ENCODE data around the gene GLRA1. TPM values are rescaled to one million over a fixed set of nuclear protein-coding genes. Genes with fewer than 3 reads are reported as not detected.

GLRA1 gene
- total RNA-seq, 1 experiment from 2014 or later: not detected

- Histone ChIP-seq H3K4me3 (replicated peaks in 1 of 2; ENCODE audit: low read depth in 1 of 2, low read length in 2 of 2) (no peak overlapping the region), H3K27ac (ENCODE audit: low read depth, low read length) (no peak overlapping the region), H3K4me1 (ENCODE audit: control insufficient read depth in 1 of 2, insufficient read depth in 2 of 2, low read length in 2 of 2) (no peaks in the 10 kb centered on the region), H3K9ac (ENCODE audit: low read length) (no peak overlapping the region), H3K27me3 (ENCODE audit: insufficient read depth, low read length) (peaks cover 37% of the 10 kb centered on the region), H3K4me2 (ENCODE audit: low read length) (no peak overlapping the region), H2AFZ (ENCODE audit: low read depth, low read length, poor library complexity, severe bottlenecking) (no peak overlapping the region), H3K9me3 (ENCODE audit: control insufficient read depth in 1 of 2, insufficient read depth in 1 of 2, low read depth in 1 of 2, low read length in 2 of 2) (no peaks in the 10 kb centered on the region), H3K9me2 (ENCODE audit: insufficient read depth) (no peaks in the 10 kb centered on the region), H3K79me2 (ENCODE audit: insufficient read depth, low read length) (no peaks in the 10 kb centered on the region), H4K20me1 (ENCODE audit: insufficient read depth) (no peaks in the 10 kb centered on the region), H3K36me3 (ENCODE audit: control insufficient read depth in 1 of 2, insufficient read depth in 2 of 2, low read length in 2 of 2) (no peaks in the 10 kb centered on the region)
- intact Hi-C loops (cut with micrococcal nuclease): no loop called here
- DNase-seq (ENCODE audit: low read depth, low spot score) (no peak), ATAC-seq (no peak)
- POLR2A ChIA-PET: no interaction called here
- CTCF ChIA-PET: no interaction called here
- RAD21 ChIA-PET (ENCODE audit: low non-redundant PET in 1 of 2, low total read pairs in 2 of 2, uncharacterized antibody in 2 of 2, unreplicated experiment in 2 of 2): no interaction called here
- no TSS peak for BruUV-seq (replicated peaks)
- no peak for TF ChIP-seq FOSL1 (IDR thresholded peaks at IDR 0.05; ENCODE audit: low read depth)
- no peak for TF ChIP-seq YY1 (IDR thresholded peaks at IDR 0.05; ENCODE audit: extremely low read depth, insufficient replicate concordance, low read depth, low read length)
- TF ChIP-seq, protein P1, sequence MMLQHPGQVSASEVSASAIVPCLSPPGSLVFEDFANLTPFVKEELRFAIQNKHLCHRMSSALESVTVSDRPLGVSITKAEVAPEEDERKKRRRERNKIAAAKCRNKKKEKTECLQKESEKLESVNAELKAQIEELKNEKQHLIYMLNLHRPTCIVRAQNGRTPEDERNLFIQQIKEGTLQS (IDR thresholded peaks at IDR 0.05): no peak
- TF ChIP-seq ELF1 (IDR thresholded peaks at IDR 0.05; ENCODE audit: borderline replicate concordance, low read depth): no peak
- no peak for TF ChIP-seq SIN3A (IDR thresholded peaks at IDR 0.05; ENCODE audit: low read depth)
Measured at GRCh38 chr5:151905557-151905961, 19.1 kb downstream of the GLRA1 start.

DNA sequence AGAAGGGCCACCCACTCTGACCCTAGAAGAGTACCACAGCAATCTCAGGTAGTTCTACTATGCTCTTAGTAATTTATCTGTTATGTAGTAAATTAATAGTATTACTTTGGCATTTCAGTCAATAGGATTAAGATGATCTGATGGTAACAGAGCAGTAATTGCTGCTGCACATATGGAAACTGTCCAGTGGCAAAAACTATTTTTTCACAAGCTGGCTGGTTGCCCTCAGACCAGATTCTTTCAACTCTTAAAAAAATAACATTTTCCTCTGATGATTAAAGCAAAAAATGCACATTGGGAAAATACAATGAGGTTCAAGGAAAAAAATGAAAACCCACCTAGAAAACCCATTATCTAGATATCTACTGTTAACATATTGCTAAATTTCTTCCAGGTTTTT is 19.7 kb downstream of the GLRA1 start:
- no peaks in the 10 kb centered on the region for H3K9me2 ChIP-seq (ENCODE audit: insufficient read depth)
- no peaks in the 10 kb centered on the region for H3K9me3 ChIP-seq (ENCODE audit: control insufficient read depth in 1 of 2, insufficient read depth in 1 of 2, low read depth in 1 of 2, low read length in 2 of 2)
- no peak overlapping the region for H2AFZ ChIP-seq (ENCODE audit: low read depth, low read length, poor library complexity, severe bottlenecking)
- H3K4me2 ChIP-seq (ENCODE audit: low read length): no peak overlapping the region
- intact Hi-C loops (cut with micrococcal nuclease): no loop called here
- ChIA-PET POLR2A (no interaction called here), CTCF (no interaction called here), RAD21 (ENCODE audit: low non-redundant PET in 1 of 2, low total read pairs in 2 of 2, uncharacterized antibody in 2 of 2, unreplicated experiment in 2 of 2) (no interaction called here)
- no peaks in the 10 kb centered on the region for H3K36me3 ChIP-seq (ENCODE audit: control insufficient read depth in 1 of 2, insufficient read depth in 2 of 2, low read length in 2 of 2)
- no TSS peak for BruUV-seq (replicated peaks)
- H3K9ac ChIP-seq (ENCODE audit: low read length): no peak overlapping the region
- no peaks in the 10 kb centered on the region for H3K79me2 ChIP-seq (ENCODE audit: insufficient read depth, low read length)
- ATAC-seq (no peak), DNase-seq (ENCODE audit: low read depth, low spot score) (no peak)
- peaks cover 43% of the 10 kb centered on the region for H3K27me3 ChIP-seq (ENCODE audit: insufficient read depth, low read length)
- no peaks in the 10 kb centered on the region for H3K4me1 ChIP-seq (ENCODE audit: control insufficient read depth in 1 of 2, insufficient read depth in 2 of 2, low read length in 2 of 2)
- H3K27ac ChIP-seq (ENCODE audit: low read depth, low read length): no peak overlapping the region
- H3K4me3 ChIP-seq (replicated peaks in 1 of 2; ENCODE audit: low read depth in 1 of 2, low read length in 2 of 2): no peak overlapping the region
- H4K20me1 ChIP-seq (ENCODE audit: insufficient read depth): no peaks in the 10 kb centered on the region
- TF ChIP-seq EGR1 (IDR thresholded peaks at IDR 0.05; ENCODE audit: low read depth): no peak
- TF ChIP-seq SRF (IDR thresholded peaks at IDR 0.05; ENCODE audit: low read depth): no peak
- TF ChIP-seq ZNF274 (IDR thresholded peaks at IDR 0.05; ENCODE audit: low read depth, low read length): no peak
- TF ChIP-seq, protein P1 (IDR thresholded peaks at IDR 0.05): no peak
- TF ChIP-seq FOSL1 (IDR thresholded peaks at IDR 0.05; ENCODE audit: low read depth): no peak
- TF ChIP-seq EZH2 (IDR thresholded peaks at IDR 0.05): no peak
- no peak for TF ChIP-seq ZFX (IDR thresholded peaks at IDR 0.05)
- TF ChIP-seq, protein P2, sequence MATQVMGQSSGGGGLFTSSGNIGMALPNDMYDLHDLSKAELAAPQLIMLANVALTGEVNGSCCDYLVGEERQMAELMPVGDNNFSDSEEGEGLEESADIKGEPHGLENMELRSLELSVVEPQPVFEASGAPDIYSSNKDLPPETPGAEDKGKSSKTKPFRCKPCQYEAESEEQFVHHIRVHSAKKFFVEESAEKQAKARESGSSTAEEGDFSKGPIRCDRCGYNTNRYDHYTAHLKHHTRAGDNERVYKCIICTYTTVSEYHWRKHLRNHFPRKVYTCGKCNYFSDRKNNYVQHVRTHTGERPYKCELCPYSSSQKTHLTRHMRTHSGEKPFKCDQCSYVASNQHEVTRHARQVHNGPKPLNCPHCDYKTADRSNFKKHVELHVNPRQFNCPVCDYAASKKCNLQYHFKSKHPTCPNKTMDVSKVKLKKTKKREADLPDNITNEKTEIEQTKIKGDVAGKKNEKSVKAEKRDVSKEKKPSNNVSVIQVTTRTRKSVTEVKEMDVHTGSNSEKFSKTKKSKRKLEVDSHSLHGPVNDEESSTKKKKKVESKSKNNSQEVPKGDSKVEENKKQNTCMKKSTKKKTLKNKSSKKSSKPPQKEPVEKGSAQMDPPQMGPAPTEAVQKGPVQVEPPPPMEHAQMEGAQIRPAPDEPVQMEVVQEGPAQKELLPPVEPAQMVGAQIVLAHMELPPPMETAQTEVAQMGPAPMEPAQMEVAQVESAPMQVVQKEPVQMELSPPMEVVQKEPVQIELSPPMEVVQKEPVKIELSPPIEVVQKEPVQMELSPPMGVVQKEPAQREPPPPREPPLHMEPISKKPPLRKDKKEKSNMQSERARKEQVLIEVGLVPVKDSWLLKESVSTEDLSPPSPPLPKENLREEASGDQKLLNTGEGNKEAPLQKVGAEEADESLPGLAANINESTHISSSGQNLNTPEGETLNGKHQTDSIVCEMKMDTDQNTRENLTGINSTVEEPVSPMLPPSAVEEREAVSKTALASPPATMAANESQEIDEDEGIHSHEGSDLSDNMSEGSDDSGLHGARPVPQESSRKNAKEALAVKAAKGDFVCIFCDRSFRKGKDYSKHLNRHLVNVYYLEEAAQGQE (IDR thresholded peaks at IDR 0.05; ENCODE audit: low read depth): no peak
- TF ChIP-seq SIN3A (IDR thresholded peaks at IDR 0.05; ENCODE audit: low read depth): no peak
- TF ChIP-seq CEBPB (IDR thresholded peaks at IDR 0.05; ENCODE audit: low read depth): no peak
- TF ChIP-seq YY1 (IDR thresholded peaks at IDR 0.05; ENCODE audit: extremely low read depth, insufficient replicate concordance, low read depth, low read length): no peak
- TF ChIP-seq JUND (IDR thresholded peaks at IDR 0.05): no peak
- TF ChIP-seq RAD21 (IDR thresholded peaks at IDR 0.05; ENCODE audit: low read depth): no peak
- no peak for TF ChIP-seq CBX3 (IDR thresholded peaks at IDR 0.05; ENCODE audit: low read depth)
- TF ChIP-seq POLR2A (IDR thresholded peaks at IDR 0.05; ENCODE audit: borderline replicate concordance, extremely low read depth, insufficient read depth, insufficient read length): no peak
- no peak for TF ChIP-seq POLR2AphosphoS5 (IDR thresholded peaks at IDR 0.05; ENCODE audit: low read depth, low read length)
- no peak for TF ChIP-seq ELF1 (IDR thresholded peaks at IDR 0.05; ENCODE audit: borderline replicate concordance, low read depth)
